ENCODE measurements around the gene LTB4R.

DNA sequence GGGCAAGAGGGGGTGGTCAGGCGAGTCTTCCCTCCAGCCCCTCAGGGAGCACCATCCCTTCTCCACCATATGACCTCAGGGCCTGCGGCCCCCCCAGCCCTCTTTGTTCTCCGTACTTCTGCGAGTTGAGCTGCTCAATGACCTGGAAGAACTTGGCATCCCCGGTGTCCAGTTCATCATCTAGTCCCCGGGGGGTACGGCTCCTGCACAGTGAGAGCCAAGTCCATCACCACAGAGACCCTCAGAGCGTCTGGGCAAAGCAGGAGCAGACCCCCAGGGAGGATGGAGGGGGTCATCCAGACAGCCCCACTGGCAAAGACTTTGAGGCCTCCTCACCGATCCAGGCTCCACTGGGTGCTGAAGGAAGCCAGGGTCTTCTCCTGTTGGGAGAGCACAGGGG lies 14.7 kb downstream of the LTB4R start:
- TF ChIP-seq TAF1 (IDR thresholded peaks at IDR 0.05; ENCODE audit: borderline replicate concordance, insufficient read depth, low read length) (no peak), POLR2AphosphoS5 (IDR thresholded peaks at IDR 0.05; ENCODE audit: low read depth, low read length) (no peak)

All from PFSK-1 (cell line).